Lung (tissue), 12 donors: ENCODE measurements around the gene ELOVL6. TPM values are rescaled to one million over a fixed set of nuclear protein-coding genes. Genes with fewer than 3 reads are reported as not detected.

Experiments
- ATAC-seq: fragments of 200-7000 bp; cut with Tn5 transposase; one replicate; pipeline ENCODE4 v1.9.1; 2020; ENCODE audit warnings: moderate number of reproducible peaks; ENCODE audit not compliant: insufficient read depth, low FRiP score
- DNase-seq, 3 donors: peaks; one replicate each; pipeline ENCODE4 v3.0.0-alpha.2; 2013 to 2017
- H3K27ac ChIP-seq, 2 donors: one replicate each; pipeline ENCODE4 v1.5.1; 2013; ENCODE audit warnings: mild to moderate bottlenecking in 2 of 2, moderate library complexity in 2 of 2, control low read depth in 1 of 2, inconsistent platforms in 1 of 2, low read depth in 1 of 2, low read length in 1 of 2
- H3K27me3 ChIP-seq, 3 donors: one replicate each; pipeline ENCODE4 v1.5.1; 2013; ENCODE audit warnings: low read length in 2 of 3; ENCODE audit not compliant: control insufficient read depth in 3 of 3, insufficient read depth in 3 of 3
- H3K36me3 ChIP-seq, 4 donors: one replicate each; pipeline ENCODE4 v1.5.1; 2013; ENCODE audit warnings: low read length in 4 of 4, mild to moderate bottlenecking in 1 of 4, moderate library complexity in 1 of 4; ENCODE audit not compliant: control insufficient read depth in 4 of 4, insufficient read depth in 4 of 4
- H3K4me1 ChIP-seq, 5 donors: one replicate each; pipeline ENCODE4 v1.5.1; 2013; ENCODE audit warnings: low read length in 5 of 5, mild to moderate bottlenecking in 2 of 5, moderate library complexity in 1 of 5; ENCODE audit not compliant: control insufficient read depth in 5 of 5, insufficient read depth in 5 of 5
- H3K4me3 ChIP-seq: one replicate; pipeline ENCODE4 v1.5.1; 2013; ENCODE audit warnings: mild to moderate bottlenecking, control low read depth, moderate library complexity
- H3K9ac ChIP-seq, 2 donors: one replicate each; pipeline ENCODE4 v1.5.1; 2013; ENCODE audit warnings: low read length in 2 of 2, control low read depth in 1 of 2; ENCODE audit not compliant: insufficient read depth in 1 of 2
- H3K9me3 ChIP-seq, 4 donors: one replicate each; pipeline ENCODE4 v1.5.1; 2013; ENCODE audit warnings: low read length in 3 of 4, mild to moderate bottlenecking in 1 of 4, moderate library complexity in 1 of 4; ENCODE audit not compliant: control insufficient read depth in 4 of 4, insufficient read depth in 3 of 4
- CTCF ChIP-seq: IDR thresholded peaks from 2 replicates; pipeline ENCODE4 v1.5.1; 2012; ENCODE audit warnings: mild to moderate bottlenecking; ENCODE audit errors: control extremely low read depth, extremely low read depth
- WGBS, 2 donors: extraction: QIAGEN DNeasy Blood & Tissue Kit; methylation state at CpG; one replicate each; pipeline ENCODE4 v1.1.7; 2013; 5-methylcytosine and 5-hydroxymethylcytosine counted together
- polyA plus RNA-seq, 2 donors: library from polyadenylated mRNA; stranded (reverse); fragments of 200-250 nt; gene quantifications; one replicate each; pipeline ENCODE4 v1.2.1, GENCODE V29; 2013
- total RNA-seq, 2 donors: library from RNA; depleted of rRNA in 1 of 2; stranded (reverse); fragments of >200 nt in 1 of 2; gene quantifications; one replicate each; pipeline ENCODE4 v1.2.1, GENCODE V29; 2014 to 2021
- donor health status: control.
- donor health status: control.
- donor health status: Bipolar disorder and iron deficiency.
- donor health status: healthy.
- donor health status: DM: yes; HTN: yes; CAD: no.

ELOVL6 gene
- total and polyA plus RNA-seq, 4 donors = 5.5 to 21.1 (median 12.7) TPM

DNA sequence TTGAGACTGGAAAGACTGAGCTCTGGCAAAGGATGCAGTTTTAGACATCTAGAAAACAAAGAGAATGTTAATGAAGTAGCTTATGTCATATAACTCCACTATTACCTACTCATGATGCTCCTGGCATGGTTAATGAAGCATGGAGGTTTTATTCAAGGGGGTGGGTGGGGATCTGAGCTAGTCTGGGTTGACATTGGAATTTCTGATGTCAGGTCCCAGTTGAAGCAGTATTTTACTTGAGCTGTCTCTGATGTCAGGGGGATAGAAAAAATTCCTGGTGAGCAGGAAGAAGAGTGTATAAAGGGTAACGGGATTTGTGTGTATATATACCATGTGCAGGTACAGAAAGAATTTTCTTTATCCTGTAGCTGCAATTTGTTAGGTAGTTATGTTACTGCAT lies 102.0 kb downstream of the ELOVL6 start:
- Histone ChIP-seq H3K9ac (no peak overlapping the region), H3K9me3 (no peaks in the 10 kb centered on the region), H3K36me3 (no peaks in the 10 kb centered on the region), H3K27me3 (no peaks in the 10 kb centered on the region), H3K27ac (no peak overlapping the region), H3K4me1 (peaks cover 0 to 6% (median 0%) of the 10 kb centered on the region in 5 donors), H3K4me3 (no peak overlapping the region)
- ATAC-seq (no peak), DNase-seq (peak in 1 of 3 donors; percentile 36)
- no peak for TF ChIP-seq CTCF
- WGBS, 2 donors = 84 to 86% methylated on average over 1 of the region's 1 CpG

- no peak for TF ChIP-seq CTCF
- no peak for ATAC-seq
- H3K27ac ChIP-seq = no peak overlapping the region
- 85 to 91% methylated on average over 4 of the region's 4 CpGs for WGBS, 2 donors
- DNase-seq = no peak
- no peaks in the 10 kb centered on the region for H3K36me3 ChIP-seq
- no peak overlapping the region for H3K9ac ChIP-seq
- peaks cover 0 to 6% (median 0%) of the 10 kb centered on the region in 5 donors for H3K4me1 ChIP-seq
- H3K27me3 ChIP-seq = no peaks in the 10 kb centered on the region
- no peak overlapping the region for H3K4me3 ChIP-seq
- H3K9me3 ChIP-seq = no peaks in the 10 kb centered on the region
These were observed 105.8 kb downstream of the ELOVL6 start for GRCh38 chr4:110092646-110093045.

- Histone ChIP-seq H3K27ac (no peak overlapping the region), H3K27me3 (no peaks in the 10 kb centered on the region), H3K9ac (no peak overlapping the region), H3K4me3 (no peak overlapping the region), H3K36me3 (no peaks in the 10 kb centered on the region), H3K4me1 (peaks cover 0 to 11% (median 0%) of the 10 kb centered on the region in 5 donors), H3K9me3 (no peaks in the 10 kb centered on the region)
- WGBS, 2 donors = 83 to 86% methylated on average over 6 of the region's 6 CpGs
- ATAC-seq (no peak), DNase-seq (no peak)
- no peak for TF ChIP-seq CTCF
These were observed 106.8 kb downstream of the ELOVL6 start for GRCh38 chr4:110091434-110092140.
